GM10847 (cell line): ENCODE measurements around the gene FAM186B.

Experiments
- POLR2A ChIP-seq: IDR thresholded peaks from 2 replicates; pipeline ENCODE4 v1.6.1; 2011; ENCODE audit not compliant: insufficient read length; ENCODE audit errors: extremely low read depth

Gene FAM186B

GRCh38 chr12:49547090-49547690 is 58.2 kb downstream of the FAM186B start:
- TF ChIP-seq POLR2A: no peak

- TF ChIP-seq POLR2A: no peak
Observed at GRCh38 chr12:49546481-49546880, 59.0 kb downstream of the FAM186B start.

- TF ChIP-seq POLR2A: no peak
Observed at GRCh38 chr12:49545815-49546214, 59.6 kb downstream of the FAM186B start.

GRCh38 chr12:49543914-49544815 is 61.3 kb downstream of the FAM186B start:
- TF ChIP-seq POLR2A: no peak

GRCh38 chr12:49543221-49543913 is 62.1 kb downstream of the FAM186B start:
- TF ChIP-seq POLR2A: no peak

GRCh38 chr12:49542592-49543160 is 62.8 kb downstream of the FAM186B start:
- no peak for TF ChIP-seq POLR2A

- TF ChIP-seq POLR2A: no peak
Observed at GRCh38 chr12:49541911-49542505, 63.4 kb downstream of the FAM186B start.

GRCh38 chr12:49541140-49541861 is 64.1 kb downstream of the FAM186B start:
- no peak for TF ChIP-seq POLR2A

- TF ChIP-seq POLR2A: no peak
Observed at GRCh38 chr12:49540229-49541139, 65.0 kb downstream of the FAM186B start.

GRCh38 chr12:49539406-49540228 is 65.8 kb downstream of the FAM186B start:
- TF ChIP-seq POLR2A: no peak

GRCh38 chr12:49538510-49539403 is 66.7 kb downstream of the FAM186B start, which contains the start of gene KCNH3:
KCNH3 (plus strand) TSS chr12:49539030; CDS start chr12:49539417, 387 bp downstream.
- TF ChIP-seq POLR2A: no peak
